Neuronal stem cell (in vitro differentiated cells): ENCODE measurements around the gene CCDC187.
A peak's percentile ranks its signal among the peaks of the same experiment; 100 is the strongest.
"Not testable (repeated sequence)": the region's sequence is repeated elsewhere in the genome, so short reads cannot be mapped to it uniquely, and the experiment has no call there.

ENCODE experiments used
- DNase-seq: peaks from one replicate; pipeline ENCODE4 v3.0.0-alpha.2; 2013; ENCODE audit warnings: low spot score
- H2AFZ ChIP-seq: one replicate; pipeline ENCODE4 v1.6.1; 2013; ENCODE audit warnings: mild to moderate bottlenecking, low read length, inconsistent platforms
- H2AK5ac ChIP-seq: 2 replicates; pipeline ENCODE4 v1.6.1; 2013; ENCODE audit warnings: low read depth, mild to moderate bottlenecking, inconsistent platforms, low read length, moderate library complexity, mixed read lengths
- H2BK120ac ChIP-seq: 2 replicates; pipeline ENCODE4 v1.6.1; 2013; ENCODE audit warnings: low read depth, mild to moderate bottlenecking, inconsistent platforms, low read length, moderate library complexity, mixed read lengths
- H2BK12ac ChIP-seq: one replicate; pipeline ENCODE4 v1.6.1; 2013; ENCODE audit warnings: low read length, inconsistent platforms
- H2BK15ac ChIP-seq: 2 replicates; pipeline ENCODE4 v1.6.1; 2013; ENCODE audit warnings: mild to moderate bottlenecking, low read length, inconsistent platforms, mixed read lengths
- H2BK5ac ChIP-seq: one replicate; pipeline ENCODE4 v1.6.1; 2013; ENCODE audit warnings: inconsistent platforms, mild to moderate bottlenecking, low read length, moderate library complexity
- H3K14ac ChIP-seq: one replicate; pipeline ENCODE4 v1.6.1; 2013; ENCODE audit warnings: low read length, inconsistent platforms
- H3K18ac ChIP-seq: 2 replicates; pipeline ENCODE4 v1.6.1; 2013; ENCODE audit warnings: low read length, inconsistent platforms
- H3K23ac ChIP-seq: 2 replicates; pipeline ENCODE4 v1.6.1; 2013; ENCODE audit warnings: low read depth, mild to moderate bottlenecking, mixed read lengths, low read length, inconsistent platforms; ENCODE audit not compliant: poor library complexity
- H3K27ac ChIP-seq: replicated peaks from 3 replicates; pipeline ENCODE4 v1.5.1; 2013; ENCODE audit warnings: low read length, inconsistent platforms
- H3K27me3 ChIP-seq, 3 experiments: 2 replicates each; pipeline ENCODE4 v1.6.1; 2013; ENCODE audit warnings: low read length in 3 of 3, mild to moderate bottlenecking in 2 of 3, inconsistent platforms in 1 of 3, low read depth in 1 of 3, mixed read lengths in 1 of 3, moderate library complexity in 1 of 3; ENCODE audit not compliant: control insufficient read depth in 3 of 3, insufficient read depth in 3 of 3
- H3K36me3 ChIP-seq, 2 donors: replicated peaks in 1 of 2; 2 replicates each; pipeline ENCODE4 v1.6.1; 2013; ENCODE audit warnings: low read length in 2 of 2; ENCODE audit not compliant: control insufficient read depth in 2 of 2, insufficient read depth in 2 of 2
- H3K4ac ChIP-seq: 2 replicates; pipeline ENCODE4 v1.6.1; 2013; ENCODE audit warnings: inconsistent platforms, mild to moderate bottlenecking, low read length, moderate library complexity
- H3K4me1 ChIP-seq, 2 donors: 1 replicate in 1 of 2; 2 replicates in 1 of 2; pipeline ENCODE4 v1.6.1; 2013; ENCODE audit warnings: low read length in 2 of 2, low read depth in 1 of 2; ENCODE audit not compliant: control insufficient read depth in 2 of 2, insufficient read depth in 1 of 2
- H3K4me2 ChIP-seq: one replicate; pipeline ENCODE4 v1.6.1; 2013; ENCODE audit warnings: mild to moderate bottlenecking, low read length, inconsistent platforms; ENCODE audit not compliant: insufficient read depth, poor library complexity, severe bottlenecking
- H3K4me3 ChIP-seq, 2 donors: 2 replicates each; pipeline ENCODE4 v1.5.1; 2013; ENCODE audit warnings: low read length in 2 of 2, mild to moderate bottlenecking in 2 of 2, inconsistent platforms in 1 of 2, moderate library complexity in 1 of 2
- H3K79me1 ChIP-seq: one replicate; pipeline ENCODE4 v1.6.1; 2013; ENCODE audit warnings: low read depth, mild to moderate bottlenecking, inconsistent platforms, low read length, moderate library complexity
- H3K9ac ChIP-seq: one replicate; pipeline ENCODE4 v1.6.1; 2013; ENCODE audit warnings: mild to moderate bottlenecking, low read depth, low read length, inconsistent platforms; ENCODE audit not compliant: poor library complexity
- H3K9me3 ChIP-seq, 2 donors: replicated peaks in 1 of 2; 2 replicates each; pipeline versions ENCODE3 to v1.6.1; 2013; ENCODE audit warnings: low read length in 2 of 2, mild to moderate bottlenecking in 2 of 2, inconsistent platforms in 1 of 2, low read depth in 1 of 2, mixed read lengths in 1 of 2, moderate library complexity in 1 of 2; ENCODE audit not compliant: control insufficient read depth in 2 of 2, insufficient read depth in 1 of 2
- H4K8ac ChIP-seq: one replicate; pipeline ENCODE4 v1.6.1; 2013; ENCODE audit warnings: low read depth, mild to moderate bottlenecking, inconsistent platforms, low read length, moderate library complexity
- H4K91ac ChIP-seq: one replicate; pipeline ENCODE4 v1.6.1; 2013; ENCODE audit warnings: low read length, low read depth, mild to moderate bottlenecking, inconsistent platforms; ENCODE audit not compliant: poor library complexity
- WGBS, 2 donors: extraction: QIAGEN DNeasy Blood & Tissue Kit; methylation state at CpG; one replicate each; pipeline ENCODE4 v1.1.7; 2013; ENCODE audit warnings: missing lambda C conversion rate in 2 of 2, mixed read lengths in 1 of 2; ENCODE audit not compliant: insufficient read length in 2 of 2, insufficient replicate concordance in 1 of 2; ENCODE audit errors: extremely low coverage in 2 of 2; 5-methylcytosine and 5-hydroxymethylcytosine counted together

CCDC187 gene

GRCh38 chr9:136319244-136319643, 15.3 kb upstream of the CCDC187 start:
- not testable (repeated sequence) for H3K79me1 ChIP-seq, H4K91ac ChIP-seq, H2BK5ac ChIP-seq, DNase-seq, H3K14ac ChIP-seq, H4K8ac ChIP-seq, H3K36me3 ChIP-seq, H3K27me3 ChIP-seq, H3K27ac ChIP-seq, H3K18ac ChIP-seq, H3K9ac ChIP-seq, H2AFZ ChIP-seq, H3K4me2 ChIP-seq, H3K4ac ChIP-seq
- peak overlapping the region in 1 of 2 donors; percentile 69 for H3K4me3 ChIP-seq
- H2BK15ac ChIP-seq = peak overlapping the region; percentile 92
- peak overlapping the region; percentile 90 for H2BK12ac ChIP-seq
- peak overlapping the region; percentile 92 for H2AK5ac ChIP-seq
- no CpG with 5 or more reads among the region's 14 CpGs for WGBS, 2 donors
- peak overlapping the region; percentile 18 for H2BK120ac ChIP-seq
- peaks cover 16 to 24% of the 10 kb centered on the region in 2 donors for H3K9me3 ChIP-seq
- peaks cover 7 to 17% of the 10 kb centered on the region in 2 donors for H3K4me1 ChIP-seq
- H3K23ac ChIP-seq = peak overlapping the region; percentile 17

DNA sequence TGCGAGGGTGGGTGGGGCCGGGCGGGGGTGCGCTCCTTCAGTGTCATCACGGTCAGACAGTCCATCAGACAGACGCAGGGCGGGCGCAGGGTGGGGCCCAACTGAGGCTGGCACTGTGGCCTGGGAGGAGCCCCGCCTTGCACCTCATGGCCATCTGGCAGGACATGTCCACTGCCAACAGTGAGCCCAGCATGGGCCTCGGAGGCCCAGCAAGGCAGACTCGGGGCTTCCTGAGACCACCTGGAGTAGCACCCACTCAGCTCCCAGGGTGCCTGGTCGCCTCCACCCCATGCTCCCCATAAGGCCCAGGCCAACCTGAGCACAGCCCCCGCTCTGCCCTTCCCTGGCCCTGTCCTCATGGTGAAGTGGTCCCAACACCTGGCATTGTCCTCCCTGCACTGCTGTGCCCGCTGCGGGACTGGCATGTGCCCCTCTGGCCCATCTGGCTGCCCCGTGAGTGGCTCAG, 14.9 kb upstream of the CCDC187 start:
- Histone ChIP-seq H3K79me1 (no peaks in the 10 kb centered on the region), H3K27ac (no peak overlapping the region), H3K18ac (peak overlapping the region; percentile 38), H2AFZ (no peak overlapping the region), H2BK5ac (no peak overlapping the region), H2BK15ac (peak overlapping the region; percentile 92), H3K9me3 (peaks cover 16 to 27% of the 10 kb centered on the region in 2 donors), H3K23ac (peak overlapping the region; percentile 17), H3K4me2 (no peak overlapping the region), H2BK120ac (peak overlapping the region; percentile 18), H3K14ac (peak overlapping the region; percentile 82), H3K4ac (peak overlapping the region; percentile 53), H3K4me1 (peaks cover 7 to 17% of the 10 kb centered on the region in 2 donors), H2AK5ac (peak overlapping the region; percentile 92), H2BK12ac (peak overlapping the region; percentile 90), H3K4me3 (peak overlapping the region in 1 of 2 donors; percentile 69), H3K27me3 (no peaks in the 10 kb centered on the region), H3K36me3 (no peaks in the 10 kb centered on the region), H4K91ac (no peak overlapping the region), H4K8ac (peak overlapping the region; percentile 48), H3K9ac (no peak overlapping the region)
- WGBS, 2 donors = no CpG with 5 or more reads among the region's 16 CpGs
- DNase-seq = no peak

- no peaks in the 10 kb centered on the region for H3K27me3 ChIP-seq
- H3K9ac ChIP-seq = peak overlapping the region; percentile 60
- peak overlapping the region; percentile 89 for H3K23ac ChIP-seq
- H4K8ac ChIP-seq = no peak overlapping the region
- no peaks in the 10 kb centered on the region for H3K79me1 ChIP-seq
- H4K91ac ChIP-seq = no peak overlapping the region
- no peak overlapping the region for H3K4me2 ChIP-seq
- H3K36me3 ChIP-seq = no peaks in the 10 kb centered on the region
- H2BK5ac ChIP-seq = peak overlapping the region; percentile 83
- no peak for DNase-seq
- peak overlapping the region; percentile 18 for H2BK120ac ChIP-seq
- no CpG with 5 or more reads among the region's 21 CpGs for WGBS, 2 donors
- H3K4ac ChIP-seq = no peak overlapping the region
- peak overlapping the region; percentile 35 for H3K18ac ChIP-seq
- no peak overlapping the region for H3K14ac ChIP-seq
- H3K9me3 ChIP-seq = peaks cover 16 to 27% of the 10 kb centered on the region in 2 donors
- no peak overlapping the region for H3K4me3 ChIP-seq
- peaks cover 7 to 17% of the 10 kb centered on the region in 2 donors for H3K4me1 ChIP-seq
- peak overlapping the region; percentile 92 for H2BK15ac ChIP-seq
- peak overlapping the region; percentile 73 for H2BK12ac ChIP-seq
- H2AFZ ChIP-seq = peak overlapping the region; percentile 82
- no peak overlapping the region for H3K27ac ChIP-seq
- peak overlapping the region; percentile 93 for H2AK5ac ChIP-seq
Observed at GRCh38 chr9:136318111-136318775, 14.3 kb upstream of the CCDC187 start.

- no peak overlapping the region for H3K4me3 ChIP-seq
- H3K18ac ChIP-seq = peak overlapping the region; percentile 57
- no CpG with 5 or more reads among the region's 16 CpGs for WGBS, 2 donors
- no peak overlapping the region for H4K91ac ChIP-seq
- H3K27me3 ChIP-seq = no peaks in the 10 kb centered on the region
- H2AFZ ChIP-seq = peak overlapping the region; percentile 82
- H3K79me1 ChIP-seq = no peaks in the 10 kb centered on the region
- H2AK5ac ChIP-seq = peak overlapping the region; percentile 93
- peak overlapping the region; percentile 73 for H2BK12ac ChIP-seq
- no peak overlapping the region for H3K4ac ChIP-seq
- H2BK5ac ChIP-seq = no peak overlapping the region
- peaks cover 16 to 27% of the 10 kb centered on the region in 2 donors for H3K9me3 ChIP-seq
- H4K8ac ChIP-seq = peak overlapping the region; percentile 72
- DNase-seq = no peak
- peak overlapping the region; percentile 58 for H2BK15ac ChIP-seq
- H3K9ac ChIP-seq = peak overlapping the region; percentile 77
- no peaks in the 10 kb centered on the region for H3K36me3 ChIP-seq
- H3K23ac ChIP-seq = peak overlapping the region; percentile 89
- H3K14ac ChIP-seq = peak overlapping the region; percentile 63
- H2BK120ac ChIP-seq = no peak overlapping the region
- peaks cover 7 to 17% of the 10 kb centered on the region in 2 donors for H3K4me1 ChIP-seq
- no peak overlapping the region for H3K27ac ChIP-seq
- no peak overlapping the region for H3K4me2 ChIP-seq
Observed at GRCh38 chr9:136317695-136318094, 13.8 kb upstream of the CCDC187 start.
